Pancreas (tissue), 10 donors: ENCODE data around the gene NDNF. TPM values are rescaled to one million over a fixed set of nuclear protein-coding genes. Genes with fewer than 3 reads are reported as not detected.

Experiments used
- ATAC-seq, 4 donors: fragments of 200-7000 bp; cut with Tn5 transposase; one replicate each; pipeline versions ENCODE4 v1.8.0 to v1.9.1; 2020; ENCODE audit warnings: mild to moderate bottlenecking in 4 of 4, moderate library complexity in 4 of 4
- DNase-seq, 6 donors: peaks; one replicate each; pipeline ENCODE4 v3.0.0-alpha.2; 2020
- FAIRE-seq: peaks from 2 replicates; lab custom pipeline; 2012; peaks lifted over from hg19 to GRCh38; lab: Jason Lieb, UNC
- H3K27ac ChIP-seq, 4 donors: fragments of 200-600 bp; sonication (generic); 1 replicate in 3 of 4; 2 replicates in 1 of 4; pipeline versions ENCODE4 v1.5.0 to v1.8.0; 2020
- H3K27me3 ChIP-seq, 4 donors: fragments of 200-600 bp; one replicate each; pipeline ENCODE4 v1.8.0; 2021
- H3K36me3 ChIP-seq, 3 donors: fragments of 200-600 bp; sonication (generic) in 1 of 3; one replicate each; pipeline versions ENCODE4 v1.5.0 to v1.8.0; 2020 to 2021
- H3K4me1 ChIP-seq, 3 donors: fragments of 200-600 bp; one replicate each; pipeline ENCODE4 v1.8.0; 2021
- H3K4me3 ChIP-seq, 4 donors: fragments of 200-600 bp; sonication (generic) in 2 of 4; one replicate each; pipeline versions ENCODE4 v1.5.0 to v1.8.0; 2020 to 2021
- H3K9me3 ChIP-seq, 4 donors: fragments of 200-600 bp; one replicate each; pipeline ENCODE4 v1.8.0; 2021
- WGBS, 2 donors: extraction: QIAGEN DNeasy Blood & Tissue Kit; methylation state at CpG; one replicate each; pipeline ENCODE4 v1.1.7; 2013; 5-methylcytosine and 5-hydroxymethylcytosine counted together
- intact Hi-C, 3 donors: fragments of 100-400 bp; cut with DNase I; formaldehyde crosslinking; loops; one replicate each; pipeline versions ENCODE4 v1.11.1 to v1.14.2; 2022
- polyA plus RNA-seq, 2 donors: library from polyadenylated mRNA; stranded (reverse); fragments of 200-250 nt; gene quantifications; one replicate each; pipeline ENCODE4 v1.2.3, GENCODE V29; 2013
- total RNA-seq, 6 donors: library from RNA; stranded (reverse); fragmentation: NEBNext Ultra II Directional in 4 of 6; extraction: Animal tissue kit (Norgen Biotek cat#: 25700) in 4 of 6; gene quantifications; one replicate each; pipeline versions ENCODE4 v1.2.1 to v1.2.4, GENCODE V29; 2021 to 2023
- TF ChIP-seq, protein P1 (sequence below), 4 donors: fragments of 200-600 bp; sonication (generic) in 3 of 4; IDR thresholded peaks; one replicate each; pipeline versions ENCODE4 v1.5.0 to v1.8.0; 2021; ENCODE audit warnings: antibody characterized with exemption in 4 of 4
- donor health status: healthy with polysubstance abuse.
- donor health status: DM: no; HTN: no; CAD: no; lungs with moderate emphysema.
- donor health status: DM: no; HTN: no; CAD: no.
- donor health status: control.
- donor health status: control.
- donor health status: Bipolar disorder and iron deficiency.
- donor health status: DM: yes; HTN: yes; CAD: no.
- donor health status: DM: no; HTN: no; CAD: no.
- donor health status: DM: no; HTN: no; CAD: no.
- donor health status: DM: yes; HTN: yes; CAD: no.

NDNF gene
- total and polyA plus RNA-seq, 8 donors, result 0.12 to 0.43 (median 0.28) TPM

DNA sequence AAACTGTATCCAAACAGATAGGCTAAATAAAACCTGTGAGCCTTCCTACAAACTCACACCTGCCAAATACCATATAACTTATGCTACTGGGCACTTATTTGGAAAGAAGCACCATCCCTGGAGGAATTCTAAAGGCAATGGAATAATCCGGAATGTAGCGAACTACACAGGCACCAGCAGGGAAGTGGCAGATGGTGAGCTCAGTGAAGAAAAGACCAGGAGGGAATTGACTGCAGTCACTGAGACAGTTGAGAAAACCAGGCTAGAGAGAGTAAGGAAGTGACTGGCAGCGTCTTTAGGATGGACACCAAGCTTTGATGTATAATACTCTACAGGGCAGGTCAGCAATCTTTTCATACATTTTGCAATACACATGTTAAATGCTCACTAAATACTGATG, 16.3 kb downstream of the NDNF start:
- ATAC-seq, result no peak
- H3K4me3 ChIP-seq, result no peak overlapping the region
- H3K9me3 ChIP-seq, result no peaks in the 10 kb centered on the region
- H3K4me1 ChIP-seq, result no peaks in the 10 kb centered on the region
- intact Hi-C loops, result no loop called here
- WGBS, 2 donors, result 77 to 92% methylated on average over 3 of the region's 3 CpGs
- H3K36me3 ChIP-seq, result no peaks in the 10 kb centered on the region
- no peaks in the 10 kb centered on the region for H3K27me3 ChIP-seq
- TF ChIP-seq, protein P1, sequence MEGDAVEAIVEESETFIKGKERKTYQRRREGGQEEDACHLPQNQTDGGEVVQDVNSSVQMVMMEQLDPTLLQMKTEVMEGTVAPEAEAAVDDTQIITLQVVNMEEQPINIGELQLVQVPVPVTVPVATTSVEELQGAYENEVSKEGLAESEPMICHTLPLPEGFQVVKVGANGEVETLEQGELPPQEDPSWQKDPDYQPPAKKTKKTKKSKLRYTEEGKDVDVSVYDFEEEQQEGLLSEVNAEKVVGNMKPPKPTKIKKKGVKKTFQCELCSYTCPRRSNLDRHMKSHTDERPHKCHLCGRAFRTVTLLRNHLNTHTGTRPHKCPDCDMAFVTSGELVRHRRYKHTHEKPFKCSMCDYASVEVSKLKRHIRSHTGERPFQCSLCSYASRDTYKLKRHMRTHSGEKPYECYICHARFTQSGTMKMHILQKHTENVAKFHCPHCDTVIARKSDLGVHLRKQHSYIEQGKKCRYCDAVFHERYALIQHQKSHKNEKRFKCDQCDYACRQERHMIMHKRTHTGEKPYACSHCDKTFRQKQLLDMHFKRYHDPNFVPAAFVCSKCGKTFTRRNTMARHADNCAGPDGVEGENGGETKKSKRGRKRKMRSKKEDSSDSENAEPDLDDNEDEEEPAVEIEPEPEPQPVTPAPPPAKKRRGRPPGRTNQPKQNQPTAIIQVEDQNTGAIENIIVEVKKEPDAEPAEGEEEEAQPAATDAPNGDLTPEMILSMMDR (IDR thresholded peaks at IDR 0.05), result no peak
- DNase-seq, result no peak
- no peak for FAIRE-seq
- H3K27ac ChIP-seq, result no peak overlapping the region

- no peak for DNase-seq
- no peak for FAIRE-seq
Measured at GRCh38 chr4:121054373-121054772, 18.0 kb downstream of the NDNF start.

DNA sequence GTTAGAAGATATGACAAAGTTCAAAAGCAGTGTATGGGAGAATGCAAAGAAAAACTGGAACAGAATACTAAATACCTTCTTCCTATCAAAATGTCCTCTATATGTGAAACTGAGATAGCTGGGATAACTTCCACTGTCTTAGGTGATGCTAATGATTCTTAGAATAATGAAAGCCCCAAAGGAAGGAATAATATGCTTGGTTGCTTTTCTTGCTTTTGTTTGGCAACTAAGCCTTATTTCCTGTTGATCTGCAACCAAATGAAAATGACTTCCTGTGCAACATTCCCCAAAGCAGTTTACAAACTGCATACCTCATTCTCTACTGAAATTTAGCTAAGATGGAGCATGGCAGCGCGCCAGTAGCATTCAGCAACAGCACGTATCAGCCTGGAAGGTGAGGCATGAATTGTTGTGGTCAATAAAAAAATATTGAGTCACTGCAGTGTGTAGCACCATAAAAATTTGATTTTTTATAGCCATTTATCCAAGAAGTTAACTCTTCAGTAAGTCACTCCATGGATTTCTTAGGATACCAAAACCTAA, 18.7 kb downstream of the NDNF start:
- Histone ChIP-seq H3K27me3 (no peaks in the 10 kb centered on the region), H3K4me3 (no peak overlapping the region), H3K36me3 (no peaks in the 10 kb centered on the region), H3K4me1 (no peaks in the 10 kb centered on the region), H3K27ac (no peak overlapping the region), H3K9me3 (no peaks in the 10 kb centered on the region)
- 66 to 82% methylated on average over 3 of the region's 3 CpGs for WGBS, 2 donors
- FAIRE-seq, result no peak
- intact Hi-C loops, result no loop called here
- DNase-seq, result no peak
- TF ChIP-seq, protein P1 (IDR thresholded peaks at IDR 0.05), result no peak
- ATAC-seq, result no peak

More at GRCh38 chr4:121054373-121054772, 18.0 kb downstream of the NDNF start:
- no peaks in the 10 kb centered on the region for H3K4me1 ChIP-seq
- no peak for ATAC-seq
- H3K27me3 ChIP-seq, result no peaks in the 10 kb centered on the region
- no peak overlapping the region for H3K4me3 ChIP-seq
- H3K9me3 ChIP-seq, result no peaks in the 10 kb centered on the region
- TF ChIP-seq, protein P1 (IDR thresholded peaks at IDR 0.05), result no peak
- no peaks in the 10 kb centered on the region for H3K36me3 ChIP-seq
- intact Hi-C loops, result no loop called here
- no peak overlapping the region for H3K27ac ChIP-seq

- H3K9me3 ChIP-seq, result no peaks in the 10 kb centered on the region
- intact Hi-C loops, result no loop called here
- TF ChIP-seq, protein P1 (IDR thresholded peaks at IDR 0.05), result peak in 2 of 4 donors; percentile 7 to 33
- FAIRE-seq (peak; percentile 32), ATAC-seq (peak in 1 of 4 donors; percentile 43), DNase-seq (no peak)
- no peaks in the 10 kb centered on the region for H3K4me1 ChIP-seq
- no peaks in the 10 kb centered on the region for H3K36me3 ChIP-seq
- H3K27me3 ChIP-seq, result no peaks in the 10 kb centered on the region
- no peak overlapping the region for H3K4me3 ChIP-seq
- H3K27ac ChIP-seq, result no peak overlapping the region
Measured at GRCh38 chr4:121050300-121050699, 22.0 kb downstream of the NDNF start.

- no peak overlapping the region for H3K4me3 ChIP-seq
- intact Hi-C loops, result no loop called here
- no peaks in the 10 kb centered on the region for H3K36me3 ChIP-seq
- H3K27ac ChIP-seq, result no peak overlapping the region
- FAIRE-seq (no peak), DNase-seq (no peak), ATAC-seq (no peak)
- H3K9me3 ChIP-seq, result no peaks in the 10 kb centered on the region
- TF ChIP-seq, protein P1 (IDR thresholded peaks at IDR 0.05), result no peak
- no peaks in the 10 kb centered on the region for H3K4me1 ChIP-seq
- 60 to 64% methylated on average over 3 of the region's 3 CpGs for WGBS, 2 donors
- H3K27me3 ChIP-seq, result no peaks in the 10 kb centered on the region
Measured at GRCh38 chr4:121049072-121049599, 23.2 kb downstream of the NDNF start.
